ENCODE results near the gene MAMSTR.

DNA sequence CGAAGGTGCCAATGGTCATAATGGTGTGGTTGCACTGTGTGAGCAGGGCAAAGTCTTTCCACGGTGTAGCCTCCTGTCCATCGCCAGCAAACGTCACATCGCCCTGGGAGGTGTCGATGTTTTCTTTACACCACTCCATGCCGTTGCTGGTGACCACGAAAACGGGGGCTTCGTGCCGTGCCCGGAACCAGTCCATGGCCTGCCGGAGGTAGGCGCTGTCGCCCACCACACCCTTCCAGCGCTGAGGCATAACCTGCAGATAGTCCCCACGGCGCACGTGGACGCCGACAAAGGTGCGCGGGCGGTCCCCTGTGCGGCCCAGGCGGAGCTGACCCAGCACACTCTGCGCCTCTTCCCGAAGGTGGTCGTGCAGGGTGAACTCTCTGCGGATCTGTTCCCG is 30.8 kb upstream of the MAMSTR start:
- TF ChIP-seq, protein P1, sequence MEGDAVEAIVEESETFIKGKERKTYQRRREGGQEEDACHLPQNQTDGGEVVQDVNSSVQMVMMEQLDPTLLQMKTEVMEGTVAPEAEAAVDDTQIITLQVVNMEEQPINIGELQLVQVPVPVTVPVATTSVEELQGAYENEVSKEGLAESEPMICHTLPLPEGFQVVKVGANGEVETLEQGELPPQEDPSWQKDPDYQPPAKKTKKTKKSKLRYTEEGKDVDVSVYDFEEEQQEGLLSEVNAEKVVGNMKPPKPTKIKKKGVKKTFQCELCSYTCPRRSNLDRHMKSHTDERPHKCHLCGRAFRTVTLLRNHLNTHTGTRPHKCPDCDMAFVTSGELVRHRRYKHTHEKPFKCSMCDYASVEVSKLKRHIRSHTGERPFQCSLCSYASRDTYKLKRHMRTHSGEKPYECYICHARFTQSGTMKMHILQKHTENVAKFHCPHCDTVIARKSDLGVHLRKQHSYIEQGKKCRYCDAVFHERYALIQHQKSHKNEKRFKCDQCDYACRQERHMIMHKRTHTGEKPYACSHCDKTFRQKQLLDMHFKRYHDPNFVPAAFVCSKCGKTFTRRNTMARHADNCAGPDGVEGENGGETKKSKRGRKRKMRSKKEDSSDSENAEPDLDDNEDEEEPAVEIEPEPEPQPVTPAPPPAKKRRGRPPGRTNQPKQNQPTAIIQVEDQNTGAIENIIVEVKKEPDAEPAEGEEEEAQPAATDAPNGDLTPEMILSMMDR (conservative IDR thresholded peaks at IDR 0.05; ENCODE audit: low read length), result no peak
- no peak for TF ChIP-seq EZH2phosphoT487 (IDR thresholded peaks at IDR 0.05; ENCODE audit: borderline replicate concordance)
